ENCODE data around the gene FANK1. TPM values are rescaled to one million over a fixed set of nuclear protein-coding genes. Genes with fewer than 3 reads are reported as not detected.

The FANK1 gene
- total RNA-seq, 1 donor from 2014 or later = 11.4 TPM

GRCh38 chr10:126057494-126057893 lies 161.1 kb downstream of the FANK1 start:
- DNase-seq (ENCODE audit: extremely low read depth, low read depth, low spot score) = no peak

GRCh38 chr10:126058104-126058503 lies 161.7 kb downstream of the FANK1 start:
- no peak for DNase-seq (ENCODE audit: extremely low read depth, low read depth, low spot score)

- DNase-seq (ENCODE audit: extremely low read depth, low read depth, low spot score) = no peak
These were observed 162.1 kb downstream of the FANK1 start for GRCh38 chr10:126058507-126058906.

Other genes starting within 250 kb of the FANK1 start
- not detected in 2 replicates for gene TEX36, start 213.4 kb upstream of the FANK1 start, total RNA-seq
- gene EDRF1, start 176.9 kb upstream of the FANK1 start, total RNA-seq = 11.9 and 13.0 TPM in 2 replicates
- 0.53 TPM in 1 of 2 replicates, not detected in the other for gene MMP21, start 120.7 kb upstream of the FANK1 start, total RNA-seq
- 61.9 and 86.3 TPM in 2 replicates for gene UROS, start 73.3 kb upstream of the FANK1 start, total RNA-seq
- gene BCCIP, start 73.0 kb upstream of the FANK1 start, total RNA-seq = 27.8 and 39.4 TPM in 2 replicates
- 52.0 and 63.9 TPM in 2 replicates for gene DHX32, start 15.3 kb upstream of the FANK1 start, total RNA-seq

Data from glomerular endothelial cell (primary cell).